HEK293 (cell line): ENCODE measurements around the gene NF2.

Experiments
- CTCF ChIA-PET: fragments of 350-600 bp; formaldehyde crosslinking; extraction: SDS; loops from one replicate; lab custom pipeline; 2021; ENCODE audit warnings: antibody characterized with exemption; lab: Yijun Ruan, JAX
- POLR2A ChIA-PET: fragments of 300-600 bp; formaldehyde crosslinking; extraction: SDS; loops from one replicate; lab custom pipeline; 2020; ENCODE audit warnings: antibody characterized with exemption, inconsistent platforms; lab: Yijun Ruan, JAX
- H3K27ac ChIP-seq: fragments of 200-500 bp; sonication (Bioruptor generic); 2 replicates; pipeline ENCODE4 v1.5.1; 2014; ENCODE audit warnings: low read depth, low read length, control low read depth, inconsistent platforms; ENCODE audit errors: extremely low read depth
- H3K36me3 ChIP-seq, 2 experiments: fragments of 200-500 bp in 1 of 2; sonication (Bioruptor generic) in 1 of 2; 1 replicate in 1 of 2; 2 replicates in 1 of 2; pipeline ENCODE4 v1.5.1; 2014 to 2017; ENCODE audit warnings: inconsistent platforms in 2 of 2, low read length in 2 of 2; ENCODE audit not compliant: control insufficient read depth in 2 of 2, insufficient read depth in 1 of 2
- H3K4me1 ChIP-seq: fragments of 200-500 bp; sonication (Bioruptor generic); 2 replicates; pipeline ENCODE4 v1.5.1; 2014; ENCODE audit warnings: mild to moderate bottlenecking, low read length, inconsistent platforms; ENCODE audit not compliant: control insufficient read depth, insufficient read depth
- H3K4me3 ChIP-seq: 2 replicates; pipeline ENCODE4 v1.5.1; 2011; ENCODE audit warnings: low read depth, mild to moderate bottlenecking, control low read depth, low read length, moderate library complexity
- H3K9me3 ChIP-seq: fragments of 200-500 bp; sonication (Bioruptor generic); 2 replicates; pipeline ENCODE4 v1.5.1; 2014; ENCODE audit warnings: low read depth, low read length, inconsistent platforms; ENCODE audit not compliant: control insufficient read depth, insufficient read depth
- GLI4 ChIP-seq: fragments of 450-650 bp; formaldehyde crosslinking; IDR thresholded peaks from 2 replicates; pipeline ENCODE4 v1.5.1; 2016; ENCODE audit warnings: missing biosample characterization, missing genetic modification characterization
- HOXC10 ChIP-seq: sonication (generic); formaldehyde crosslinking; IDR thresholded peaks from 2 replicates; pipeline ENCODE4 v1.8.1; 2023; ENCODE audit warnings: mild to moderate bottlenecking, missing genetic modification reagents
- KLF9 ChIP-seq: fragments of 450-650 bp; formaldehyde crosslinking; IDR thresholded peaks from 2 replicates; pipeline ENCODE4 v1.5.1; 2016; ENCODE audit warnings: missing biosample characterization, missing genetic modification characterization, low read depth
- MYNN ChIP-seq: fragments of 450-650 bp; formaldehyde crosslinking; IDR thresholded peaks from 2 replicates; pipeline ENCODE4 v1.5.1; 2016; ENCODE audit warnings: missing biosample characterization, missing genetic modification characterization, borderline replicate concordance
- REST ChIP-seq: fragments of 450-650 bp; formaldehyde crosslinking; IDR thresholded peaks from 2 replicates; pipeline ENCODE4 v1.5.1; 2016; ENCODE audit warnings: missing biosample characterization, missing genetic modification characterization
- SP2 ChIP-seq: fragments of 450-650 bp; formaldehyde crosslinking; IDR thresholded peaks from 2 replicates; pipeline ENCODE4 v1.5.1; 2016; ENCODE audit warnings: missing biosample characterization, missing genetic modification characterization
- TRIM28 ChIP-seq: IDR thresholded peaks from 2 replicates; pipeline ENCODE4 v1.6.1; 2011; ENCODE audit warnings: low read length, control low read depth, borderline replicate concordance
- YY1 ChIP-seq: fragments of 450-650 bp; formaldehyde crosslinking; IDR thresholded peaks from 2 replicates; pipeline ENCODE4 v1.5.1; 2018; ENCODE audit warnings: missing biosample characterization, missing genetic modification characterization
- ZBTB26 ChIP-seq: fragments of 450-650 bp; formaldehyde crosslinking; optimal IDR thresholded peaks from 2 replicates; pipeline ENCODE3; 2016; ENCODE audit warnings: missing biosample characterization, mild to moderate bottlenecking, missing genetic modification characterization
- ZBTB8A ChIP-seq: fragments of 450-650 bp; formaldehyde crosslinking; IDR thresholded peaks from 2 replicates; pipeline ENCODE4 v1.5.1; 2016; ENCODE audit warnings: missing biosample characterization, missing genetic modification characterization
- ZFP3 ChIP-seq: fragments of 450-650 bp; formaldehyde crosslinking; IDR thresholded peaks from 2 replicates; pipeline ENCODE4 v1.5.1; 2016; ENCODE audit warnings: low read depth, missing biosample characterization, missing genetic modification characterization
- ZNF174 ChIP-seq: fragments of 450-650 bp; formaldehyde crosslinking; IDR thresholded peaks from 2 replicates; pipeline ENCODE4 v1.5.0; 2017; ENCODE audit warnings: missing biosample characterization, mild to moderate bottlenecking, missing genetic modification characterization
- ZNF2 ChIP-seq: fragments of 450-650 bp; formaldehyde crosslinking; IDR thresholded peaks from 2 replicates; pipeline ENCODE4 v1.5.1; 2016; ENCODE audit warnings: missing biosample characterization, missing genetic modification characterization
- ZNF23 ChIP-seq: fragments of 450-650 bp; formaldehyde crosslinking; IDR thresholded peaks from 2 replicates; pipeline ENCODE4 v1.5.1; 2016; ENCODE audit warnings: missing biosample characterization, missing genetic modification characterization, borderline replicate concordance
- ZNF302 ChIP-seq: fragments of 450-650 bp; formaldehyde crosslinking; IDR thresholded peaks from 2 replicates; pipeline ENCODE4 v1.5.1; 2016; ENCODE audit warnings: missing biosample characterization, missing genetic modification characterization, low read depth
- ZNF341 ChIP-seq: fragments of 450-650 bp; formaldehyde crosslinking; IDR thresholded peaks from 2 replicates; pipeline ENCODE4; 2016; ENCODE audit warnings: low read depth, missing biosample characterization, missing genetic modification characterization
- ZNF366 ChIP-seq: fragments of 450-650 bp; formaldehyde crosslinking; conservative IDR thresholded peaks from 2 replicates; pipeline ENCODE4 v1.5.1; 2016; ENCODE audit warnings: missing biosample characterization, missing genetic modification characterization
- ZNF473 ChIP-seq: fragments of 450-650 bp; formaldehyde crosslinking; IDR thresholded peaks from 2 replicates; pipeline ENCODE4 v1.5.1; 2017; ENCODE audit warnings: missing biosample characterization, missing genetic modification characterization
- ZNF48 ChIP-seq: fragments of 450-650 bp; formaldehyde crosslinking; IDR thresholded peaks from 2 replicates; pipeline ENCODE4 v1.5.1; 2016; ENCODE audit warnings: missing biosample characterization, missing genetic modification characterization
- ZNF530 ChIP-seq: fragments of 450-650 bp; formaldehyde crosslinking; IDR thresholded peaks from 2 replicates; pipeline ENCODE4 v1.5.1; 2016; ENCODE audit warnings: low read depth, missing biosample characterization, missing genetic modification characterization
- ZNF561 ChIP-seq: fragments of 450-650 bp; IDR thresholded peaks from 2 replicates; pipeline ENCODE4 v1.5.1; 2018; ENCODE audit warnings: missing biosample characterization, missing genetic modification characterization, borderline replicate concordance
- ZNF571 ChIP-seq: fragments of 450-650 bp; formaldehyde crosslinking; IDR thresholded peaks from 2 replicates; pipeline ENCODE4 v1.5.0; 2017; ENCODE audit warnings: missing biosample characterization, missing genetic modification characterization
- ZNF624 ChIP-seq: fragments of 450-650 bp; formaldehyde crosslinking; IDR thresholded peaks from 2 replicates; pipeline ENCODE4 v1.5.1; 2017; ENCODE audit warnings: missing biosample characterization, missing genetic modification characterization
- ZNF645 ChIP-seq: fragments of 450-650 bp; formaldehyde crosslinking; IDR thresholded peaks from 2 replicates; pipeline ENCODE4; 2016; ENCODE audit warnings: missing biosample characterization, missing genetic modification characterization
- ZNF660 ChIP-seq: fragments of 450-650 bp; IDR thresholded peaks from 2 replicates; pipeline ENCODE4 v1.5.1; 2018; ENCODE audit warnings: missing biosample characterization, mild to moderate bottlenecking, missing genetic modification characterization
- ZNF664 ChIP-seq: fragments of 450-650 bp; formaldehyde crosslinking; IDR thresholded peaks from 2 replicates; pipeline ENCODE4 v1.5.1; 2016; ENCODE audit warnings: missing biosample characterization, missing genetic modification characterization
- ZNF701 ChIP-seq: fragments of 450-650 bp; formaldehyde crosslinking; IDR thresholded peaks from 2 replicates; pipeline ENCODE4 v1.5.1; 2016; ENCODE audit warnings: missing biosample characterization, missing genetic modification characterization
- ZNF704 ChIP-seq: fragments of 450-650 bp; formaldehyde crosslinking; IDR thresholded peaks from 2 replicates; pipeline ENCODE4 v1.5.1; 2016; ENCODE audit warnings: missing biosample characterization, missing genetic modification characterization
- ZNF843 ChIP-seq: fragments of 450-650 bp; formaldehyde crosslinking; IDR thresholded peaks from 2 replicates; pipeline ENCODE4 v1.5.1; 2016; ENCODE audit warnings: missing biosample characterization, missing genetic modification characterization

NF2 gene

GRCh38 chr22:29710922-29711593, 107.6 kb downstream of the NF2 start:
- Histone ChIP-seq H3K4me3 (no peak overlapping the region), H3K4me1 (no peaks in the 10 kb centered on the region), H3K36me3 (no peaks in the 10 kb centered on the region), H3K27ac (no peak overlapping the region), H3K9me3 (no peaks in the 10 kb centered on the region)
- ChIA-PET POLR2A (no interaction called here), CTCF (interaction anchor here (0.9 to 1.2 kb wide), 2 partner anchors 15 to 22 kb away, joined by 3 read pairs; no protein-coding TSS in a partner anchor)
- TF ChIP-seq ZNF302 (tag by site-specific recombination) (no peak), ZNF341 (tag by site-specific recombination) (peak; percentile 74), ZNF561 (no peak), ZNF174 (tag by site-specific recombination) (no peak), MYNN (tag by site-specific recombination) (no peak), ZNF664 (tag by site-specific recombination) (no peak), ZNF48 (tag by site-specific recombination) (no peak), ZNF366 (no peak), GLI4 (tag by site-specific recombination) (no peak), SP2 (tag by site-specific recombination) (0 out of 2 replicates have a peak, but pooled peaks have one; percentile 10), KLF9 (tag by site-specific recombination) (no peak), ZNF624 (tag by site-specific recombination) (no peak), ZNF645 (tag by site-specific recombination) (no peak), ZNF2 (tag by site-specific recombination) (no peak), ZNF660 (no peak), ZNF704 (tag by site-specific recombination) (no peak), ZNF571 (no peak)

- H3K9me3 ChIP-seq, result no peaks in the 10 kb centered on the region
- TF ChIP-seq ZNF530 (tag by site-specific recombination) (no peak), ZFP3 (no peak), HOXC10 (no peak), ZNF701 (no peak), REST (tag by site-specific recombination) (no peak), GLI4 (tag by site-specific recombination) (no peak), TRIM28 (no peak), ZNF473 (no peak), ZNF843 (tag by site-specific recombination) (no peak), ZBTB26 (tag by site-specific recombination) (no peak), ZNF23 (no peak), ZBTB8A (tag by site-specific recombination) (no peak), YY1 (tag by site-specific recombination) (no peak)
Observed at GRCh38 chr22:29712119-29712518, 108.7 kb downstream of the NF2 start.

More at GRCh38 chr22:29712119-29712518, 108.7 kb downstream of the NF2 start:
- ChIA-PET POLR2A (interaction anchor here (0.7 kb wide), 1 partner anchor 50 kb away, joined by 5 read pairs; no protein-coding TSS in a partner anchor), CTCF (interaction anchor here (0.9 to 1.2 kb wide), 3 partner anchors 10 to 377 kb away, joined by 3 read pairs; no protein-coding TSS in a partner anchor)
- Histone ChIP-seq H3K4me1 (no peaks in the 10 kb centered on the region), H3K4me3 (no peak overlapping the region), H3K27ac (no peak overlapping the region), H3K36me3 (no peaks in the 10 kb centered on the region)
